MM.1S (cell line): Measurements from ENCODE around the gene HOOK2.

ENCODE experiments used
- CTCF ChIP-seq: fragments of 300-600 bp; sonication (generic); IDR thresholded peaks from 2 replicates; pipeline ENCODE4 v1.5.1; 2016; ENCODE audit warnings: antibody characterized with exemption, low read length, mixed read lengths
- EZH2phosphoT487 ChIP-seq: fragments of 300-600 bp; sonication (generic); IDR thresholded peaks from 2 replicates; pipeline ENCODE4 v1.6.1; 2018; ENCODE audit warnings: antibody characterized with exemption, low read length

GRCh38 chr19:12792853-12793289 lies 17.5 kb upstream of the HOOK2 start:
- TF ChIP-seq EZH2phosphoT487 (no peak), CTCF (no peak)
